ENCODE measurements around the gene TXNDC2.
"Not testable (repeated sequence)": the region's sequence is repeated elsewhere in the genome, so short reads cannot be mapped to it uniquely, and the experiment has no call there.

Gene TXNDC2

DNA sequence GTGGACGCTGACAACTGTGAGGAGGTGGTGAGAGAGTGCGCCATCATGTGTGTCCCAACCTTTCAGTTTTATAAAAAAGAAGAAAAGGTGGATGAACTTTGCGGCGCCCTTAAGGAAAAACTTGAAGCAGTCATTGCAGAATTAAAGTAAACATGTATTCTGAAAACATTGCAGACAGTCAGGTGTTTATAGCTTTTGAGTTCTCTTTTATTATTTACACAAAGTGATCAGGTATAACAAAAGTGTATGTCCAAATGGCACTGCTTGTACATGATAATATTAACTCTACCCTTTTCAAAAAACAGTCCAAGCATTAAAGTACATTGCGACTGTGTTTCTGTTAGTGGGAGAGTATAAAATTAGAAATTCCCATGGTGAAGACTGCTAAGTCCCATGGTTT is 2.2 kb downstream of the TXNDC2 start:
- no peak for DNase-seq

DNA sequence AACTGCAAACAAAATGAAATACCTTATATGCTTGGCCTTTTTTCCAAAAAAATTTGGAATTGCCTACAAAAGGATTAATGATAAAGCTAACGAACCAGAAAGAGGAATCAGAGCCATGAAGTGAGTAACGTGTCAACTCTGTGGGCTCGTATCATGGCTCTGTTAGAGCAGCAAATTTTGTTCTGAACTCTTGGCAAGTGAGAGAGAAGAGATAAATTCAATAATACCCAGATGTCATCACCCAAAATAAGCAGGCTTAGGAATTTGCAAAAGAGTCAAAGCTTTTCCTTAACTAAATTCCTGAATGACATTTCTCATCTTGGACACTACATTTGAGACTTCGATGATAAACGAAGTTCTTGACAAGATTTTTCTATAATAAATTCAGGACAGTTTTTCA is 4.4 kb downstream of the TXNDC2 start:
- DNase-seq = no peak

DNA sequence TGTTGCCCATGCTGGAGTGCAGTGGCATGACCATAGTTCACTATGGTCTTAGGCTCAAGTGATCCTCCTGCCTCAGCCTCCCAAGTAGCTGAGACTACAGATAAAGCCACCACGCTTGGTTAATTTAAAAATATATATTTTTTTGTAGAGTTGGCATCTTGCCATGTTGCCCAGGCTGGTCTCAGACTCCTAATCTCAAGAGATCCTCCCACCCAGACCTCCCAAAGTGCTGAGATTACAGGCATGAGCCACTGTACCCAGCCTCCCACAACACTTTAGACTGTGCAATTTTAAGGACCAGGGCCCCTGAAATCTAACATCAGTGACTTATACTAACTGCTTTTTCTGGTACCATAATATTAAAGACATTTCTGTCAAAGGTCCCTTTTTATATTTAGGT is 5.2 kb downstream of the TXNDC2 start:
- no peak for DNase-seq

DNA sequence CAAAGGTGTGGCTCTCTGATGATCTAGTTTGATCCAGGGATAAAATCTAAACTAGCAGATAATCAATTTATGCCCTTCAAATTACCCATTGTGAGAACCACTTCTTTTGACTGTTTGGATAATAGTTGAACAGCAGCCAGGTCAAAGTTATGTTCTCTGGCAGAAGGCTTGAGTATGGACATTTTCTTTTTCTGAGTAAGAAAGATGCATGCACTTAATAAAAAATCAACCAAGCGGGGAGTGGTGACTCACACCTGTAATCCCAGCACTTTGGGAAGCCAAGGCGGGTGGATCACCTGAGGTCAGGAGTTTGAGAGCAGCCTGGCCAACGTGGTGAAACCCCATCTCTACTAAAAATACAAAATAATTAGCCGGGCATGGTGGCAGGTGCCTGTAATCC is 5.7 kb downstream of the TXNDC2 start:
- DNase-seq = not testable (repeated sequence)

DNA sequence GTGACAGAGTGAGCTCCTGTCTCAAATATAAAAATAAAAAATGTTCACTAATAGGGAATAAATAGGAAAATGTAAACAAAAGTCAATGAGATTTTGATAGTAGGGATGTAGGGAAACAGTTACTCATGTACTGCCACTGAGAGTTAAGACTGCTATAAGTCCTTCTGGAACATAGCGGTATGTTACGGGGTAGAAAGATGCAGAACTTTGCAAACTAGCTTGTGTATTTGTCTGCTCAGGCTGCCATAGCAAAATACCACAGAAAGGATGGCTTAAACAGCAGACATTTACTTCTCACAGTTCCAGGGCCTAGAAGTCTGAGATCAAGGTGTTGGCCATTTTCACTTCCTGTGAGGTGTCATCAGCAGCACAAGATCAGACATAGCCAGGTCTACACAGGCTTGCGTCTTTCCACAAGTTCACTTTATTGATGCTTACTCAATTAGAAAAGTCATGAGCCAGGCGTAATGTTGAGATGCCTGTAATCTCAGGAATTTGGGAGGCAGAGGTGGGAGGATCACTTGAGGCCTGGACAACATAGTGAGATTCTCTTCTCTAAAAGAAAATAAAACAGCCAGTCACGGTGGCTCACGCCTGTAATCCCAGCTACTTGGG is 8.8 kb downstream of the TXNDC2 start:
- no peak for DNase-seq

DNA sequence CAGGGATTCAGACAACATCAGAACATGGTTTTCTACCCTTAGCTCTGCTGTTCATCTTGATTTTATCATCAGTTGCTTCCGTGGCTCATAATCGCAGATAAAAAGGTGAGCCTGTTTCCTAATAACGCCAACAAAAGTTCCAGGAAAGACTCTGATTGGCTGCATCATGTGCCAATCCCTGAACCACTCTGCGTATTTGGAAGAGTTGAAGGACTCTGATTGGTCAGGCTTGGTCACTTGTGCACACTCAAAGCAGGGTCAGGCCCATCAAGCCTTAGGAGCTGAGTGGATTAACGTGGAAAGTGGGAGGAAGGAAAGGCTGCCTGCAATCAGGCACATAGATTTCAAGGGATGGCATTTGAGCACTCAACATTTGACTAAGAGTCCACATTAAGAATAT is 11.4 kb downstream of the TXNDC2 start:
- no peak for DNase-seq

DNA sequence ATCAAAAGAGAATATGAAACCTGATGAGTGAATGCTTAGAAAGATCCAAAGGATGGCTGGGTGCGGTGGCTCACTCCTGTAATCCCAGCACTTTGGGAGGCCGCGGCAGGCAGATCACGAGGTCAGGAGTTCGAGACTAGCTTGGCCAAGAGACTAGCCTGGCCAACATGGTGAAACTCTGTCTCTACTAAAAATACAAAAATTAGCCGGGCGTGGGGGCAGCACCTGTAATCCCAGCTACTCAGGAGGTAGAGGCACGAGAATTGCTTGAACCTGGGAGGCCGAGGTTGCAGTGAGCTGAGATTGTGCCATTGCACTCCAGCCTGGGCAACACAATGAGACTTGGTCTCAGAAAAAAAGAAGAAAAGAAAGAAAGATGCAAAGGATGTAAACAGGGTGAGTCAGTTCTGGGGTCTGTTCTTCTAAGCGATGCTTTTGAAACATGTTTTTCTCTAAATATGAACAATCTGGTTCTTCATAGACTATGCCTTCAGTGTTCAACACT is 12.1 kb downstream of the TXNDC2 start:
- DNase-seq = not testable (repeated sequence)

DNA sequence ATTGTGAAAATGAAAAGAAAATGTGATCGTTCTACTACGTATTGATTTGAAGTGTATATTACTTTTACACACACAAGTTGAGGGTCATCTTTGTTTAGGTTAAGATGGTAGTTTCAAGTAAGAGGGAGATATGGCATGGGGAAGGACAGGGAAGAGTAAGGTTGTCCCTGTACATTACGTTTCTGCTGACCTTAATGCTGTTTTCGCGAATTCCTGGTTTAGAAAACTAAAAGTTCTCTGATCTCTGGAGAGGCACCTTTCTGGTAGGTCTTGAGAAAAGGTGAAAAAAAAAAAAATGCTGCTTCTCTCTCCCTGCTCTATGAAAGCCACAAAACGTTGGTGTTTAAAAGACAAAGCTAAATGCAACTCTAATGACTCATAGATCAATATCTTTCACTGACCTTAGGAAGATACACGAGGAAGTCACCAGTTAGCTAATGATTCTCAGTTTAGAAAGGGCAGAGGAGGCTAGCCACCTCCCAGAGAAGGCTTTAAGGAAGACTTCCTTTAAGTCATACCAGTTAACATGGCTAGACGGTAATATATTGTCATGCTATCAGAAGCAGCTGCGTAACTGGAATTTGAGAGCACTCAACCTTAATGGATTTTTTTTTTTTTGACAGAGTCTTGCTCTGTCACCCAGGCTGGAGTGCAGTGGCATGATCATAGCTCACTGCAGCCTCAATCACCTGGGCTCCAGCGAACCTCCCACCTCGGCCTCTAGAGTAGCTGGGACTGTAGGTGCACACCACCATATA is 13.2 kb downstream of the TXNDC2 start:
- DNase-seq = no peak

DNA sequence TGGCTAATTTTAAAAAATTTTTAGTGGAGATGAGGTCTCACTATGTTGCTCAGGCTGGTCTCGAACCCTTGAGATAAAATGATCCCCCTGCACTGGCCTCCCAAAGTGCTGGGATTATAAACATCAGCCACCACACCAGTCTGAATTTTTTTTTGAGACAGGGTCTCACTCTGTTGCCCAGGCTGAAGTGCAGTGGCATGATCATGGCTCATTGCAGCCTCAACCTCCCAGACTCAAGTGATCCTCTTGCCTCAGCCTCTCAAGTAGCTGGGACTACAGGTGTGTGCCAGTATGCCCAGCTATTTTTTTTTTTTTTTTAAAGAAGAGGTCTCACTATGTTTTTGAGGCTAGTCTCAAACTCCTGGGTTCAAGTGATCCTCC is 13.8 kb downstream of the TXNDC2 start:
- DNase-seq = not testable (repeated sequence)

DNA sequence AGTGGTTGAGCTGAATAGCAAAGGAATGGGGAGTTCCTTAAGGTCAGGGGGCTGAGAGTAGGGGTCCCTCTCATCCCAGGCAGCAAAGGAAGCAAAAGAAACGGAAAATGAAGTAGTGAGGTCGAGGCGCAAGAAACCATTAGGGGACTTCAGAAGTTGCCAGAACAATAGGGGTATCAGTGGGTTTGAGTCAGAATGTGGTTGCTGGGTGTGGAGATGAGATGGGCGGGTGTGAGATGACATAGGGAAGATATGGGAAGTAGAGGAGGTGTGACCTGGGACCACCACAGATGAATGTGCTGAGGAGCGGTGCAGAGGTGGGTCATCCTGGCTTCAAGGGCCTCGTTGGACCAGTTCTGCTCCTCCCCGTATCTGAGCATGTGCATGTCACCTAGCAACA is 14.9 kb downstream of the TXNDC2 start:
- DNase-seq = no peak

DNA sequence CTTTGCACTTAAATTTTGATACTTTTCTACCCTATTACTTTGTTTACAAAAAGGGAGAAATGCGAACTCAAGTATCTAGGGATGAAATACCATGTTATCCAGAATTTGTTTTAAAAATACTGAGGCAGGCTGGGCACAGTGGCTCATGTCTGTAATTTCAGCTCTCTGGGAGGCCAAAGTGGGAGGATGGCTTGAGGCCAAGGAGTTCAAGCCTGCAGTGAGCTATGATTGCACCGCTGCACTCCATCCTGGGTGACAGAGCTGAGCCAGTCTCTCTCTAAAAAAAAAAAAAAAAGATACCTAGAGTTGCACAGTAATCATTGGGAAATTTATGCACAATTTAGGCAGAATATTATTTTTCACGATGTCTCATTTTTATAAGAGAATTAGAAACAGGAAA is 15.6 kb downstream of the TXNDC2 start:
- DNase-seq = peak; percentile 24

DNA sequence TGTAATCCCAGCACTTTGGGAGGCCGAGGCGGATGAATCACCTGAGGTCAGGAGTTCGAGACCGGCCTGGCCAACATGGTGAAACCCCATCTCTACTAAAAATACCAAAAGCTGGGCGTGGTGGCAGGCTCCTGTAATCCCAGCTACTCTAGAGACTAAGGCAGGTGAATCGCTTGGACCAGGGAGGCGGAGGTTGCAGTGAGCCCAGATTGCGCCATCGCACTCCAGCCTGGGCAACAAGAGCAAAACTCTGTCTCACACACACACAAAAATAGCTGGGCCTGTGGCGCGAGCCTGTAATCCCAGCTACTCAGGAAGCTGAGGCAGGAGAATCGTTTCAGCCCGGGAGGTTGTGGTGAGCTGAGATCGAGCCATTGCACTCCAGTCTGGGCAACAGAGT is 16.5 kb downstream of the TXNDC2 start:
- not testable (repeated sequence) for DNase-seq

DNA sequence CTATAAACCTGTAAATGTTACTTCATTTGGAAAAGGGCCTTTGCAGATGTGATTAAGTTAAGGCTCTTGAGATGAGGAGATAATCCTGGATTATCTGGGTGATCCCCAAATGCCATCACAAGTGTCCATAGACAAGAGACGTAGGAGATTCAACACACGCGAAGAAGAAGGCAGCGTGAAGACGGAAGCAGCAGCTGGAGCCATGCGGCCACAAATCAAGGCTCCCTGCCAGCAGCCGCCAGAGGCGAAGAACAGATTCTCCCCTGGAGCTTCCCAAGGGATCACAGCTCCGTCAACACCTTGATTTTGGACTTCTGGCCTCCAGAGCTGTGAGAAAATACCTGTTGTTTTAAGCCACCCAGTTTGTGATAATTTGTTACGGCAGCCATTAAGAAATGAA is 17.1 kb downstream of the TXNDC2 start:
- DNase-seq = no peak

DNA sequence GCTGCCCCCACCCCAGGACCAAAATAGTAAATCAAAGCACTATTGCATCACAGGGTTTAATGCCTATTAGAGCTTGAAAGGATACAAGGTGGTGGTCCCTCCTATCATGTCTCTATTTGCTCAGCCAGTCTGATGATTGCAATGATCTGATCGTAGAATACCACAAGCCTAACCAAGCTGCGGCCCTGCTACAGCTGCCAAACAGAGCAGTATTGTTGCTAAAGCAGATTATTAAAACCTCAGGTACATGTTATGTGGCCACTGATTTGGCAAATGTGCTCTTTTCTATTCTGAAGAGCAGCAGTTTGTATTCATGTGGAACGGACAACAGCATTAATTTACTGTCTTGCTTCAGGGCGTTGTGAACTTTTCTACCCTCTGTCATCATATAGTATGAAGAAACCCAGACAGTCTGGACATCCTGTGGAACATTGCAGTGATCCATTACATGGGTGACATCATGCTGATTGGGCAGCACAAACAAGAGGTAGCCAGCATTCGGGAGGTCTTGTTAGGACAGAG is 19.7 kb downstream of the TXNDC2 start:
- DNase-seq = no peak

DNA sequence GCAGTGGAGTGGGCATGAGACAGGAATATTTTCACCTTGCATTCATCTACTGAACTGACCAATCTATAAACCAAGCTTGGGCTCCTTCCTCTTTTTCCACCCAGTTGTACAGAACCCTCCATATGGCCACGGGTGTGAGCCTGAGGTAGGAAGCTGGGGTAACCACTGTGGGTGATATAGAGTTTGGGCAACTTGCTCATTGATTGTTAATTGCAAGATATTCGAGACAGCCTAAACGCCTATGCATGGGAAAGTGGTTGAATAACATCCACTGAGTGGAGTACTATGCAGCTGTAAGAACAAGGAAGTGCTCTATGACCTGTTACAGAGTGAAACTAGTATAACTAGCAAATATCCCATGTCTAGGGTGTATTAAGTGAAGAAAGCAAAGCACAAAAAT is 20.7 kb downstream of the TXNDC2 start:
- no peak for DNase-seq

DNA sequence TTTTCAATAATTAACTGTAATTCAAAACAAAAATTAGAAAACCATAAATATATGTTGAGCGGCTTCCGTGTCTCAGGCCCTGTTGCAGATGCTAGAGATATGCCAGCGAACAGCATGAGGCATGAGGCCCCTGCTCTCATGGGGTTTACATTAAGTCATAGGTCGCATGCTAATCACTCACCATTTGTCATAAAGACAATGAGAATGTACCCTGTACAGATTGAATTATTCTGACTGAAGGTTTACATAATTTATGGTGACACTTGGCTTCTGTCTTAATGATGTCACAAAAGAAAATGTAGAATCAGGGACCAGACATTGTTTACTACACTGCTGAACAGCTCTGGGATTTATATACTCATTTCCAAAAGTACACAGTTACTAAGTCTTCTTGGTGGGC is 22.1 kb downstream of the TXNDC2 start:
- no peak for DNase-seq

DNA sequence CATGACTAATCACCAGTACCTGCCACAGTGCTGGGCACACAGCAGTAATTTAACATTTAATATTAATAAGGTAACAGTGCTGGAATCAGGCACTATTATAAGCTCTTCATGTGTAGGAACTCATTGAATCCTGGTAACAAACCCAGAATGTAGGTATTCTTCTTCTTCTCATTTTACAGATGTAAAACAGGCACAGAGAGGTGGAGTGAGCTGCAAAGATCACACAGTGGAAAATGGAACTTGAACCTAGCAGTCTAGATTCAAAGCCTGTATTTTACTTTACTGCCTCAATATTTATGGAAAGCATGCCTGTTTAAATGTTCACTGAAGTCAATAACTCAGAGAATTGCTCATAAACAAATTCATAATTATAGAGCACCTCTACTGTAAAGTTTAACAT is 24.3 kb downstream of the TXNDC2 start:
- no peak for DNase-seq

DNA sequence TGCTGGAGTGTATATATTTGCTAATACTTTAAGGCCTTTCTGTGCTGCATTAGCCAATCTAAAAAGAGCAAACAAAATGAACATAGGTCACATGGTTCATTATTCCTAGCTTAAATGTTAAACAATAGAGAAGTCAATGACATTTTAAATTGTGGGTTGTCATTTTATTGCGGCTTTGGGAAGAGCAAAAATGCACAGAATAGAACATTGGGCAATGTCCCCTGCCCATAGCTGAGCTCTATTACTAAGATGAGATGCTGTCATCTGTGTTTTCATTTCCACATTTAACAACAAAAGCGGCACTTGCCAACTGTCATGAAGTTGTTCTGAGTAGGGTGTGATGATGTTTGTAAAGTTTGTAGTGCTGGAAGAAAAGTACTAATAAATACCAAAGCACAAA is 24.9 kb downstream of the TXNDC2 start:
- no peak for DNase-seq

DNA sequence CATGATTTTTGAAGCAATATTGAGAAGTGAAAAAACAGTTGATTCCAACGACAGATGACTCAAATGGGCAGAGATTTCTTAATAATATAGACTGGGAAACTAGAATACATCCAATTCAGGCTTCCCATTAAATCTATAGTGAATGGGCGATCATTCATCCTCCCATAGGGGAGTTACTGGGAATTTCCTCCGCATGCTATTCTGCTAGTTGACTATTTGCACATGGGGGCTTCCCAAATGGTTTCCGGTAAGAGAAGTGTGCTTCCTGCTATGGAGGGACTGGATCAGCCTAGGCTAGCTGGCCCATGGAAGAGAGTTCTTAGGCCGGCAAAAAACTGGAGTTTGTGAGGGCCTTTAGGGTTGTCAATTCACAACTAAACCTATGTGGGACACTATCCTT is 25.5 kb downstream of the TXNDC2 start:
- no peak for DNase-seq

DNA sequence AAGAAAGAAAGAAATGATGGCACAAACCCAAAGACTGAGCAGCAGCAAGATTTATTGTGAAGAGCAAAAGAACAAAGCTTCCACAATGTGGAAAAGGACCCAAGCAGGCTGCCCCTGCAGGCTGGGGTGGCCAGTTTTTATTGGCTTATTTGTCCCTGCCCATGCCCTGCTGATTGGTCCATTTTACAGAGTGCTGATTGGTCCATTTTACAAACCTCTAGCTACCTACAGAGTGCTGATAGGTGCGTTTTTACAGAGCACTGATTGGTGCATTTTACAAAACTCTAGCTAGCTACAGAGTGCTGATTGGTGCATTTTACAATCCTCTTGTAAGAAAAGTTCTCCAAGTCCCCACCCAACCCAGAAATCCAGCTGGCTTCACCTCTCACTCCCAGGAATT is 26.5 kb downstream of the TXNDC2 start:
- not testable (repeated sequence) for DNase-seq

DNA sequence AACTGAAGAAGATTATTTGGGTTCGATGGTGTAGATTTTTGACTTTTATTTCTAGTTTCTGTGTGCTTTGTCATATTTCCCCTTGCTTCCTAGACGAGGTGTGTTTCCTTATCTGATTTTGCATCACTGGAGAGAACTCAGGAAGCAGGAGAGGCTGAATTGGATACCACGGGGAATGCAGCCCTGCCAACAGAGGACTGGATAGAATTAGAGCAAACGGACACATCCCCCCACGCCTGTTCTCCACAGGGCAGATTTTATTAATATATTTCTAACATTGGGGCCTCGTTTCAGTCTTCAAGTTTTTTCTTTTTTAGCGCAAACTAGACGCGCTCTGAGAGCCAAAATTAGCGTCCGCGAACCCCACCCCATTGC is 27.4 kb downstream of the TXNDC2 start:
- DNase-seq = no peak

DNA sequence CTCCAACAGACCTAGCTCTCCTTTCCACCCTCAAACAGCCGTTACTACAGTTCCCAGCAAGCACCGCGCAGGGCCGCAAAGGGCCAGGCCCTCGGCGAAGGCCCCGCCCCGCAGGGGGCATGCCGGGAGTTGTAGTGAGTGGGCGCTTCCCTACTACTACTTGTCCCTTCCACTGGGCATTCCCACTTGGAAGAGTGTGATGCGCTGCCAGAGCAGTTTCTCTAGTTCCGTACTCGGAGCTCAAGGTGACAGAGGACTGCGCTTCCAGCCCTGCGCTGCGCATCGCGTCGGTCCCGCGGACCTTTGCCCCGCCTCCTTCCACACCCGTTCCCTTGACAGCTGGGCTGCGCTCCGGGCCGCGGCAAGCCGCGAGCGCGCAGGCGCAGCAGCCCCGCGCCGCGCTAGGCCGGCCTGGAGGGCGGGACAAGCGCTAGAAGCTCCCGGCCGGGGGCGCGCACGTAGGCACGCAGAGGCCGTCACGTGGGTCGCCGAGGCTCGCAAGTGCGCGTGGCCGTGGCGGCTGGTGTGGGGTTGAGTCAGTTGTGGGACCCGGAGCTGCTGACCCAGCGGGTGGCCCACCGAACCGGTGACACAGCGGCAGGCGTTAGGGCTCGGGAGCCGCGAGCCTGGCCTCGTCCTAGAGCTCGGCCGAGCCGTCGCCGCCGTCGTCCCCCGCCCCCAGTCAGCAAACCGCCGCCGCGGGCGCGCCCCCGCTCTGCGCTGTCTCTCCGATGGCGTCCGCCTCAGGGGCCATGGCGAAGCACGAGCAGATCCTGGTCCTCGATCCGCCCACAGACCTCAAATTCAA is 28.0 kb downstream of the TXNDC2 start, which contains the start of gene VAPA:
VAPA (plus strand) TSS at position 491 of the 808 bp plus-strand sequence; CDS start at position 732, 241 bp downstream.
- DNase-seq = peak; percentile 88

DNA sequence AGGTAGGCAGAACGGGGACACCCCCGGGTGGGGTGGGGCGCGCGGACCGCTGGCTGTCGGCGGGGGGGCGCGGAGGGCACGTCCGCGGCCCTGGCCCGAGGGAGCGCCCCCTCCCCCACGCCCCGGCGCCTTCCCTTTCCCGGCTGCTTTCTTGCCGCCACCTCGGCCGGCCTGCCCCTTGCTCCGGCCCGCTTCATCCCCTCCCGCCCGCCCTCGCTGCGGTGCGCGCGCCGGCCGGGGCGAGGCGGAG is 28.5 kb downstream of the TXNDC2 start:
- DNase-seq = no peak

Measured in NCI-H446 treated with DMSO at 0.1 percent for 48 hours (cell line).